DND-41 (cell line): Measurements from ENCODE around the gene TRIP12.

Source experiments
- ATAC-seq: fragments of 200-7000 bp; cut with Tn5 transposase; 3 replicates; pipeline ENCODE4 v1.9.1; 2021; ENCODE audit warnings: low read depth; ENCODE audit not compliant: insufficient read depth
- DNase-seq: peaks from one replicate; pipeline ENCODE4 v3.0.0-alpha.2; 2020
- H2AFZ ChIP-seq: 2 replicates; pipeline ENCODE4 v1.6.0; 2012; ENCODE audit warnings: low read depth, low read length
- H3K27ac ChIP-seq: 2 replicates; pipeline ENCODE4 v1.5.1; 2012; ENCODE audit warnings: low read length, inconsistent platforms
- H3K27me3 ChIP-seq: fragments of 200-600 bp; sonication (generic); 2 replicates; pipeline ENCODE4 v1.6.0; 2012; ENCODE audit warnings: low read length, mild to moderate bottlenecking, inconsistent platforms; ENCODE audit not compliant: insufficient read depth, poor library complexity
- H3K36me3 ChIP-seq: 2 replicates; pipeline ENCODE4 v1.5.1; 2012; ENCODE audit warnings: low read length, inconsistent platforms; ENCODE audit not compliant: insufficient read depth
- H3K4me1 ChIP-seq: 2 replicates; pipeline ENCODE4 v1.5.1; 2012; ENCODE audit warnings: mild to moderate bottlenecking, low read length; ENCODE audit not compliant: insufficient read depth
- H3K4me2 ChIP-seq: 2 replicates; pipeline ENCODE4 v1.6.0; 2012; ENCODE audit warnings: mild to moderate bottlenecking, moderate library complexity, low read length, inconsistent platforms; ENCODE audit not compliant: insufficient read depth
- H3K4me3 ChIP-seq, 2 experiments: fragments of 200-600 bp in 1 of 2; shearing (Covaris generic) in 1 of 2; 2 replicates each; pipeline ENCODE4 v1.5.1; 2012 to 2016; ENCODE audit warnings: inconsistent platforms in 2 of 2, low read length in 2 of 2, mild to moderate bottlenecking in 2 of 2, low read depth in 1 of 2, moderate library complexity in 1 of 2
- H3K79me2 ChIP-seq: 2 replicates; pipeline ENCODE4 v1.6.0; 2012; ENCODE audit warnings: low read length, inconsistent platforms; ENCODE audit not compliant: insufficient read depth
- H3K9ac ChIP-seq: 2 replicates; pipeline ENCODE4 v1.6.0; 2012; ENCODE audit warnings: low read depth, mild to moderate bottlenecking, inconsistent platforms, low read length, moderate library complexity
- H3K9me3 ChIP-seq: 2 replicates; pipeline ENCODE4 v1.5.1; 2012; ENCODE audit warnings: low read length, moderate library complexity, mild to moderate bottlenecking, inconsistent platforms; ENCODE audit not compliant: insufficient read depth, severe bottlenecking
- H4K20me1 ChIP-seq: 2 replicates; pipeline ENCODE4 v1.6.0; 2012; ENCODE audit warnings: low read length; ENCODE audit not compliant: insufficient read depth
- CTCF ChIP-seq: IDR thresholded peaks from 2 replicates; pipeline ENCODE4 v1.5.1; 2012; ENCODE audit warnings: borderline replicate concordance, low read length, moderate library complexity, mild to moderate bottlenecking; ENCODE audit not compliant: poor library complexity, severe bottlenecking; ENCODE audit errors: extremely low read depth
- EZH2 ChIP-seq: IDR thresholded peaks from 3 replicates; pipeline ENCODE4 v1.6.1; 2012; ENCODE audit warnings: borderline replicate concordance, low read depth, mild to moderate bottlenecking, moderate library complexity, low read length, inconsistent platforms; ENCODE audit not compliant: severe bottlenecking

Gene TRIP12

GRCh38 chr2:229956491-229956890 is 34.7 kb upstream of the TRIP12 start:
- Histone ChIP-seq H3K4me2 (no peak overlapping the region), H3K79me2 (no peaks in the 10 kb centered on the region), H3K36me3 (no peaks in the 10 kb centered on the region), H3K4me3 (no peak overlapping the region), H3K27me3 (no peaks in the 10 kb centered on the region), H3K4me1 (no peaks in the 10 kb centered on the region), H4K20me1 (no peaks in the 10 kb centered on the region), H2AFZ (no peak overlapping the region), H3K9me3 (no peaks in the 10 kb centered on the region), H3K27ac (no peak overlapping the region), H3K9ac (no peak overlapping the region)
- TF ChIP-seq CTCF (no peak), EZH2 (no peak)
- no peak for DNase-seq
- ATAC-seq = no peak

- no peaks in the 10 kb centered on the region for H3K79me2 ChIP-seq
- H3K4me1 ChIP-seq = no peaks in the 10 kb centered on the region
- no peak overlapping the region for H3K4me3 ChIP-seq
- H3K27ac ChIP-seq = no peak overlapping the region
- H3K4me2 ChIP-seq = no peak overlapping the region
- ATAC-seq (no peak), DNase-seq (no peak)
- no peak overlapping the region for H2AFZ ChIP-seq
- no peaks in the 10 kb centered on the region for H4K20me1 ChIP-seq
- H3K9ac ChIP-seq = no peak overlapping the region
- no peaks in the 10 kb centered on the region for H3K36me3 ChIP-seq
- TF ChIP-seq EZH2 (no peak), CTCF (no peak)
- H3K27me3 ChIP-seq = no peaks in the 10 kb centered on the region
- H3K9me3 ChIP-seq = no peaks in the 10 kb centered on the region
Measured at GRCh38 chr2:229955663-229956062, 33.9 kb upstream of the TRIP12 start.

GRCh38 chr2:229952256-229952835 is 30.5 kb upstream of the TRIP12 start:
- no peaks in the 10 kb centered on the region for H3K4me1 ChIP-seq
- H3K4me2 ChIP-seq = no peak overlapping the region
- H3K9ac ChIP-seq = no peak overlapping the region
- H3K9me3 ChIP-seq = no peaks in the 10 kb centered on the region
- H3K79me2 ChIP-seq = no peaks in the 10 kb centered on the region
- no peaks in the 10 kb centered on the region for H3K27me3 ChIP-seq
- ATAC-seq (no peak), DNase-seq (no peak)
- no peaks in the 10 kb centered on the region for H4K20me1 ChIP-seq
- no peak overlapping the region for H3K27ac ChIP-seq
- TF ChIP-seq EZH2 (no peak), CTCF (no peak)
- H3K4me3 ChIP-seq = no peak overlapping the region
- no peaks in the 10 kb centered on the region for H3K36me3 ChIP-seq
- no peak overlapping the region for H2AFZ ChIP-seq

- Histone ChIP-seq H4K20me1 (no peaks in the 10 kb centered on the region), H3K36me3 (no peaks in the 10 kb centered on the region), H2AFZ (no peak overlapping the region), H3K79me2 (no peaks in the 10 kb centered on the region), H3K4me3 (no peak overlapping the region), H3K27ac (no peak overlapping the region), H3K9ac (no peak overlapping the region), H3K27me3 (no peaks in the 10 kb centered on the region), H3K4me1 (no peaks in the 10 kb centered on the region), H3K9me3 (no peaks in the 10 kb centered on the region), H3K4me2 (no peak overlapping the region)
- TF ChIP-seq EZH2 = no peak
- TF ChIP-seq CTCF = no peak
- ATAC-seq (no peak), DNase-seq (no peak)
Measured at GRCh38 chr2:229947544-229947943, 25.7 kb upstream of the TRIP12 start.
